Stimulated activated CD4-positive, alpha-beta T cell treated with anti-CD3 and anti-CD28 coated beads, Interleukin-15, amount 100 ng/mL, for 1 hour (primary cell): ENCODE results near the gene CNNM4.

Experiments
- DNase-seq, 2 donors: peaks; one replicate each; pipeline ENCODE4 v3.0.0-alpha.2; 2020; ENCODE audit warnings: low read depth in 1 of 2, low spot score in 1 of 2

Gene CNNM4

GRCh38 chr2:96760036-96760985, at the start of gene CNNM4:
Gene CNNM4 (plus strand): TSS chr2:96760902. CDS start chr2:96761000, 98 bp downstream.
- DNase-seq = peak; percentile 82

DNA sequence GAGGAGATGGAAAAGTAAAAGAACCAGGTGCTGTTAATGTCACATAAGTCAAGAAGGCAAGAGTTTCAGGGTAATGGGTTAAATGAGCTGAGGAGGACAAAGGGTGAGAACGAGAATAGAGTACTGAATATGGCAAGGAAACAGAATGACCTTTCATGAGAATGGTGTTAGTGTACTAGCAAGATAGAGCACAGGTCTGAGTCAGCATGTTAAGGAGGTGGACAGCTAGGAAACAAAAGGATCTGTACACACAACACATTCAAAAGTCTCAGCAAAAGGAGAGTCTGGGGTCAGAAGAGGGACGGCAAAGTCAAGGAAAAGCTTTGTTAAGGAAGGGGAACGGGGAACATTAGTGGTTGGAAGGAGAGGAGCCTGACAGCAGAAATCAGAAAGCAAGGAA, 49.7 kb upstream of the CNNM4 start:
- DNase-seq = no peak

DNA sequence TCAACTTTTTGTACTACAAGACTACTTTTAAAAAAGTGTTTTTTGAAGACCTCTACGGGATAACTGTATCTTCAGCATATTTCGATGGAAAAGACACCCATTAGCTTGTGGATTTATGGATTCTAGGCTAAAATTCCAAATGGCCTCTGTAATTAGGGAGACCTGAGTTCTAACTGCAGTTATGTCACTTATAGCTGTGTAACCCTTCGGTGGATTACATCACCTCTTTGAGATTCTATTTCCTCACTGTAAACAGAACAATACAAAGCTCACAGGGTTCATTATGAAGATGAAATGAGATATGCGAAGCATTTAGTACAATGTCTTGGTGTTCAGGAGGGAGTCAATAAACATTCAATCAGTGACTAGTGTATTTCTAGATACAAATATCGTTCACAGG, 45.0 kb upstream of the CNNM4 start:
- no peak for DNase-seq

- DNase-seq = no peak
These were observed 44.3 kb upstream of the CNNM4 start for GRCh38 chr2:96716388-96716787.

DNA sequence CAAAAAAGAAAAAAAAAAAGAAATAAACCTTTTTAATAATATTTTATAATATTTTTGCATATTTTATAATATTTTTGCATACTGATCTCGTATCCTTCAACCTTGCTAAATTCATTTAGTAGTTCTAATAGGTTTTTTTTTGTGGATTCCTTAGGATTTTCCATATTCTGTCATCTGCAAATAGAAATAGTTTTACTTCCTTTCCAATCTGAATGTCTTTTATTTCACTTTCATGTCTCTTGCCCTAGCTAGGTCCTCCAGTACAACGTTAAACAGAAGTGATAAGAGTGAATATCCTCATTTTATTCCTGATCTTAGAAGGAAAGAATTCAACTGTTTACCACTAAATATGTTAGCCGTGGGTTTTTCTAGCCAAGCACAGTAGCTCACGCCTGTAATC, 34.6 kb upstream of the CNNM4 start:
- no peak for DNase-seq

GRCh38 chr2:96727431-96727830, 33.3 kb upstream of the CNNM4 start:
- DNase-seq = no peak

DNA sequence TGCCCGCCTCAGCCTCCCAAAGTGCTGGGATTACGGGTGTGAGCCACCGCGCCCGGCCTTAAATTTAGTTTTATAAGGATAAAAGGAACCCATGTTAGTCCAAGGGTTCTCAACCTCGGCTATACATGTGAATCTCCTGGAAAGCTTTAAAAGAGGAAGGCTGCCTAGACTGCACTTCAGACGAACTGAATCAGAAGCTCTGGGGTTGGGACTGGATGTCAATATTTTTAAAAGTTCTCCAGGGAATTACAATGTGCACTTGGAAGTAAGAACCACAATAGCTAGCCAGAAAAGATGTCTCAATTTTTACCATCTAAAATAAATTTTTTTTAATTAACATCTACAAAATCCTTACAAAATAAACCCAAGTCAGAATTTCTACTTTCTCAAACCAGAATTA, 31.0 kb upstream of the CNNM4 start:
- DNase-seq = no peak

DNA sequence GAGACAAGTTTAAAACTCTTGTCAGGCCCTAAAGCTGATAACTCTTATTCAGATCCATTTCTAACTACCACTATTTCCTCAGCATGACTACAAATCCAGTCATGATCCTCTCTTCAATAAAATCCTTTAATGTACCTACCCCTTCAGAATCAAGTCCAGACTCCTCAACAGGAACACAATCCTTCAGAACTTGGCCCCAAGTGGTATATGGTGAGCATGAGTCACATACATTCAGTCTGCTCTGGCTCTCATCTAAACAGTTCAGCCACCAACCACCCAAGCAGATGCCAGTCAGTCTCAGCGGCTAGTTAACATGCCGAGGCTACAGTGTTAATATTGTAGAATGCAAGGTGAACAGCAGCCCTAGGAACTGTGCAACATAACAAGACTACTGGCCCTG, 30.5 kb upstream of the CNNM4 start:
- no peak for DNase-seq

DNA sequence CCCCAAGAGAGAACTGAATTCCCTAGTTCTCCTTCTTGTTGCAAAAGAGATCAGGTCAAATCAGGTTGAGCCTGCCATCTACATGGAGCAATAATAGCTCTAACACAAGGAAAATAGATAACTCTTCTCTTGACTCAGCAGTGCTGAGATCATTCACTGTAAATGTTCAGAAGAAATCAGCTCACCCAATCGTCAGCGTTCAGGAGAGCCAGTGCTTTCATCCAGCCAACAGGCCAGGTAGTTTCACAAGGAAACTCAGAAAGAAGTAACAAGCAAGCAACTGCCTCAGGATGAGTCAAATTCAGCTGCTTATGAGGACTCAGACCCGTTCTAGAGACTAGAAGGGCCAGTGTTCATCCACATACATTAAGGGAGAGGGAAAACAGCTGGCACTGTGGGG, 26.8 kb upstream of the CNNM4 start:
- no peak for DNase-seq

DNA sequence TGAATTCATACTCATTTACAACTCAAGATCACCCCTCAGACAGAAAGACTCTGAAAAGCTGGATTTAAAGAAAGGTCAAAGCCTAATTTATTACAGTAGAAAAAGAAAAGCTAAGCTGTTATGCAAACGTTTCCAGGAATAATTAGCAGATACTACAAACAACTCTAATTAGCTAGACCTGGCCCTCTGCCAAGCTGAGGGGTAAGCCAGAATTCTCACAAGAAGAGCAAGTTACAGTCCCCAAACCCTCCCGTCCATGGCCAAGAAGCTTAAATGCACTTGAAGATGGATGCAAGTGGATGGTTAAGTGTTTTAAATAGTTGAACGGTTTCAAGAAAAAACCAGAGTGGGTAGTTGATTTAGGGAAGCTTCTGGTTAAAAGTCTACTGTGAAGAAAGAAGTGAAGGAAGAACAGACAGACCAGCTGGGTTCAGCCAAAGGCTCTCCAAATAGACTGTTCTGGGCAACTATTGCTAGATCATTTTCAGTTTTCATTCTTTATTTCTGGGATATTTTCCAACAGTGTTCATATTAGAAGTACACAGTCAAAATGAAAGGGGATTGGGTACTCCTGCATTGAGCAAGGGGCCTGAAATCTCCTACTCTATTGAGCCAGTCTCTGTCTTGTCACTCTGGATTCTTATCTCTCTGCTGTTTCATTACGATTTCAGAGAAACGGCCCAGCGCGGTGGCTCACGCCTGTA, 25.7 kb upstream of the CNNM4 start:
- no peak for DNase-seq

GRCh38 chr2:96737251-96737650, 23.5 kb upstream of the CNNM4 start:
- no peak for DNase-seq

- DNase-seq = no peak
These were observed 22.9 kb upstream of the CNNM4 start for GRCh38 chr2:96737831-96738230.

- no peak for DNase-seq
These were observed 21.5 kb upstream of the CNNM4 start for GRCh38 chr2:96739076-96739632.

DNA sequence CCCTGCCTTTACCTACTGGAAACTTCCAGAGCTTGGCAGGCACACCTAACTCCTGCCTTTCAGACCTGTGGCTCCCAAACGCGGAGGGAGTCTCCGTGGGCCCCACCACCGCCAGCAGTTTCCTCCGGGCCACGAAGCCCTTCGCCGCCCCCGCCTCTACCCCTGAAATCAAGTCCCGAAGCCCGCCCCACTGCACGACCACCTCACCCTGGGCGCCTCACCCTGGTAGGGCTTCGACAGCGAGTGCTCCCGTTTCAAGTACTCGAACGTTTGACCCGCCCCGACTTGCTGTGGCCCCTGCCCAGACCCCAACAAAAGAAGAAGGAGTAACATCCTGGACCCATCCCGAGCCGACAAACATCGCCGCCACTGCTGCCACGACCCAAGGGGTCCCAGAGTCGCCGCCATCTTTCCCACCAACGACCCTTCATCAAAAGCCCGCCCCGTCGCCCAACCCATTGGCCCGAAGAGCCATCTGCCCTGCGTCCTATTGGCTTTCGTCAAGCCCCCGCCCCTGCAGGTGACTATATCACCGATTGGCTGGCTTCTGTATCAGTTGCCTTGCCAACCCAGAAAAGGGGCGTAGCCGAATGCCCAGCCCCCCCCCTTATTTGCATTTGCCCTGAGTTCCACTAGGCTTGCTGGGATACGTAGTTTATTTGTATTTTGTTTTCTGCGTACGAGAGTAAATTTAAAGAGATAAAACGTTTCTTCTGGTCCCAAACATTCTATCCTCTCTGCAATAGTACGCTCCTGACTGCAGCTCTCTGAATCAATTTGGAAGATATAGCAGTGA, 20.9 kb upstream of the CNNM4 start, which contains the start of gene LMAN2L:
Gene LMAN2L, minus strand, starts transcription at position 432 of the 796 bp plus-strand sequence. Its CDS starts 24 bp downstream, at position 408.
- DNase-seq = peak; percentile 89 to 91

DNA sequence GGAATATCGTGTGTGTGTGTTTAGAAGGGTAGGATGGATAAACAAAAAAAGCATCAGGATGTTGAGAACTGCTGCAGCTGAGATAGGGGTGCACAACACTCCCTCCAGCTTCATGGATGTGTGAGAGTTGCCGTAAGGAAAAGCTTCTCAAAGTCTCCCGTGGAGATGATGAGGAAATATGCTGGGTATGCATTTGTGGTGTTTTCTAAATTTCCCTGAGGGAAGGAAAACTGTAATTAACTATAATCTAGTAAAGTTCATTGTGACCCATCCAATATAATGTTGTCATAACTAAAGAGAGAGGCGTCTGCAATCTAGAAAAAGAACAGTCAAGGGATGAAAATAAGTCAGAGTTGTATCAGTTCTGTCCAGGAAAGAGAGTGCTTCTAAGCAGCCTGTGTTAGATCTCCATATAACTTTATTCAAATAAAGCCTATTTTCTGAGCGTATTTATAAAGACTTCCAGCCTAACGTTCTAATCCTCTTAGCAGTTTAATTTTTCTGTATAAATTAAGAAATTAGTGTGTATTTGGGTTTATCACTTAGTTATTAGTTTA, 13.6 kb upstream of the CNNM4 start:
- DNase-seq = no peak

DNA sequence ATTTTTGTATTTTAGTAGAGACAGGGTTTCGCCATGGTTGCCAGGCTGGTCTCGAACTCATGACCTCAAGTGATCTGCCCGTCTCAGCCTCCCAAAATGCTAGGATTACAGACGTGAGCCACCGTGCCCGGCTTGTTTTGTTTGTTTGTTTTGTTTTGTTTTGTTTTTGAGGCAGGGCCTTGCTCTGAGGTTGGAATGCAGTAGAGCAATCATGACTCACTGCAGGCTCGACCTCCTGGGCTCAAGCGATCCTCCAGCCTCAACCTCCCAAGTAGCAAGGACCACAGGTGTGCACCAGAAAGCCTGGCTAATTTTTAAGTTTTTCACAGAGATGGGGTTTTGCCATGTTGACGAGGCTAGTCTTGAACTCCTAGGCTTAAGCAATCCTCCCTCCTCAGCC, 8.9 kb upstream of the CNNM4 start:
- DNase-seq = no peak

DNA sequence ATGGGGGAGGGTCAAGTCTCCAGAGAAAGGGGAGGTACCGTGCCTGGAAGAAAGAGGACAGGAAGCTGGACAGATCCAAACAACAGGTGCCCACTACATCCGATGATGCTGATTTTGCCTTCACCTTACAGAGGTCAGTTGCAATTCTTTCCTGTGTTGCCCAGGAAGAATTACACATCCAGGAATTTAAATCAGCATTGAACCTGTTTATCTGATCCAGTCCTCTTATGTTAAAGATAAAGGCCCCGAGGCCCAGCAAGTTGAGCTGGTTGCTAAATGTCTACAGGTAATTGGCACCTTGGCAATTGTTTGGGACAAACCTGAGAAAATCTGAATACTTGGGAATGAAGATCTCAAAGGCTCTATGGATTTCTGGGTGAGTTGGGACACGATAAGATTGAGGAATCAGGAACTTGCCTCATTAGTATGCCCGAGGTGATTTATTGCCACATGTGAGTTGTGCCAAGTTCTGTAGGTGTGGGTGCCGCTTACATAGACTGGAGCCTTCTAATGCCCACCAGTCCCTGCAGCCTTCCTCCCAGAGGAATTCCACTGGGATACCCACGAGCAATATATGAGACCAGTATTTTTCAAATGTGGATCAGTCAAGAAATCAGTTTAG, 6.9 kb upstream of the CNNM4 start:
- no peak for DNase-seq

DNA sequence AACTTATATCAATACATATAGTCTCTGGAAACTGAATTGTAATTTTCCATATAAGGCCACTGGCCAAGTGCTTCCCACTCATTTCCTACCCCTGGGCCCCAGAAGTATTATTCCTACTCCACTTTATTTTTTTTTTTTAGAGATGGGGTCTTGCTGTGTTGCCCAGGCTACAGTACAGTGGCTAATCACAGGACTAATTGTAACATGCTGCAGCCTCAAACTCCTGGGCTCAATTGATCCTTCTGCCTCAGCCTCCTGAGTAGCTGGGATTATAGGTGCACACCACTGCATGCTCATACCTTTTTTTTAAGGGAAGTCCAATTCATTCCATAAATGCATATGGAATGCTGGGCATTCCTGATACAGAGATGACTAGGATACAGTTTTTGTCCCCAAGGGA, 6.4 kb upstream of the CNNM4 start:
- no peak for DNase-seq

DNA sequence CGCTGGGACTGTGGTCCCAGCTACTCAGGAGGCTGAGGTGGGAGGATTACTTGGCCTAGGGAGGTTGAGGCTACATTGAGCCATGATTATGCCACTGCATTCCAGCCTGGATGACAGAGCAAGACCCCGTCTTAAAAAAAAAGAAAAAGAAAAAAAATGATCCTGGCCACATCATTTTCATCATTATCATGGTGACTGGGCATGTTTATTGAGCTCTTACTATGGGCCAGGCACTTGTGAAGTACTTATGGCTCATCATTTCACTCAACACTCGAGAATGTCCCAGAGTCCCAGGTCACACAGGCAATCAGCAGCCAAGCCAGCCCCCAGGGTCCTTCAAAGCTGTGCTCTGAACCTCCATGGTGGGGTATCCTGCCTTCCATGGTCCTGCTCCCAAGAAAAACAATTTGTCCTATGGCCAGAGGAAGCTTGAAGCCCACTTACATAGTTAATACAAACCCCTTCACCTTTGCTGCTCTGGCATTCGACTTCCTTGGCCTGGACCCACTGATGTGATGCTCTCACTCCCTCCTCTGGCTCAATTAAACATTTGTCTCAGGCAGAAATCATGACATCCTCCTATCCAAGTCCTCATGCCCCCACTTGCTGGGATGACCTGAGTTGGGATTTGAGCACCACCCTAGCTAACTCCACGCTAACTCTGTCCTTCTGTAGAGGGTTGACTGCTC, 3.8 kb upstream of the CNNM4 start:
- no peak for DNase-seq

GRCh38 chr2:96757477-96757860, 3.2 kb upstream of the CNNM4 start:
- no peak for DNase-seq
